DLD1 (cell line): Measurements from ENCODE around the gene CDK4.

Experiments
- in situ Hi-C: cut with HindIII; loops from 2 replicates; pipeline ENCODE4 v1.10.0; 2017; ENCODE audit warnings: low sequenced_read_pairs

CDK4 gene

DNA sequence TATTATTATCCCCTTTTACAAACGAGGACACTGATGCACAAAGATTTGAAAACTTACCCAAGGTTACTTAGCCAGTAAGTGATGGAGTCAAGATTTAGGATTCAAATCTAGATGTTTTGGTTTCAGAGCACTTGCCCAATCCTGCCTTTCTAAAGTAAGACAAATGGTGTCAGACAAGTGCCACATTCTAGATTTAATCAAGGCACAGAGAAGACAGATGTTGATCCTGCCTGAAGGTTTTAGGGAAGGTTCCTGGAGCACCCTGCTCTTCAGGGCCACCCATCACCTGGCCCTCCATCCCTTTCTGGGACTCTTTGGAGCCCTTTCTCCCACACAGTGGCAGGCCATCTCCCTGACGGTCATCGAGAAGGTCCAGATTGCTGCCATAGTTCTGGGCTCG is 5.7 kb upstream of the CDK4 start:
- in situ Hi-C loops: no loop called here

DNA sequence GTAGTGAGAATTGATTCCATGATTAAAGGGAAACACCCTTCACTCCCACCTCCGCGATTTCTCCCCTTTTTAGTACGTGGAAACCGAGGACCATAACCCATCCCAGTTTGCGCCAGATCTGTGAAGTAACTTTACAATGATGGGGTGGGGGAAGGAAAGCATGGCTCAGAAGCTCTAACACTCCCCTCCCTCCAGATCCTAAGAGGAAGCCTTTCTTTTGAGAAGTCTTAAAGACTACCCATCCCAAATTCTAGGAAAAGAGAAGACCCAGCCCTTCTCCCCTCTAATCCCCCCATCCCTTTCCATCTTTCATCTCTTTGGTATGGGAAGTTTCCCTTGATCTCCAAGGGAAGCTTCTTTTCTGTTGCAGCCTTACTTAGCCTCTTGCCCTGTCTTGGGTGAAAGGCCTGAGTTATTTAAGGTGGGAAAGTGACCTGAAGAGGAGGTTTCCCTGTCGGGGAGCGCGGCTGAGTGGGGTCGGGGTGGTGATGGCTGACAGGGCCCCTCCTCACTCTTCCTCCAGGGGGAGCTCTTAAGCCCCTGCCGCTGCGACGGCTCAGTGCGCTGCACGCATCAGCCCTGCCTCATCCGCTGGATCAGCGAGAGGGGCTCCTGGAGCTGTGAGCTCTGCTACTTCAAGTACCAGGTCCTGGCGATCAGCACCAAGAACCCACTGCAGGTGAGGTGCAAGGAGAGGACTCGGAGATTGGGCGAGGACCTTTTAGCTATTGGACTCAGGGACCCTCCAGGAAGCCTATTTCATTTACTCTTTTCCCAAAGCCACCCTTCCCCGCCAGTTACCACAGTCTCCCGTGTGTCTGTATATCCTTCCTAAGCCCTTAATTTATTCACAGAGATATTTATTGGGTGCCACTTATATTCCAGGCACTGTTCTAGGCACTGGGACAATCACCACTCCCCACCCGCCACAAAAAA is 4.6 kb upstream of the CDK4 start:
- in situ Hi-C loops: no loop called here

DNA sequence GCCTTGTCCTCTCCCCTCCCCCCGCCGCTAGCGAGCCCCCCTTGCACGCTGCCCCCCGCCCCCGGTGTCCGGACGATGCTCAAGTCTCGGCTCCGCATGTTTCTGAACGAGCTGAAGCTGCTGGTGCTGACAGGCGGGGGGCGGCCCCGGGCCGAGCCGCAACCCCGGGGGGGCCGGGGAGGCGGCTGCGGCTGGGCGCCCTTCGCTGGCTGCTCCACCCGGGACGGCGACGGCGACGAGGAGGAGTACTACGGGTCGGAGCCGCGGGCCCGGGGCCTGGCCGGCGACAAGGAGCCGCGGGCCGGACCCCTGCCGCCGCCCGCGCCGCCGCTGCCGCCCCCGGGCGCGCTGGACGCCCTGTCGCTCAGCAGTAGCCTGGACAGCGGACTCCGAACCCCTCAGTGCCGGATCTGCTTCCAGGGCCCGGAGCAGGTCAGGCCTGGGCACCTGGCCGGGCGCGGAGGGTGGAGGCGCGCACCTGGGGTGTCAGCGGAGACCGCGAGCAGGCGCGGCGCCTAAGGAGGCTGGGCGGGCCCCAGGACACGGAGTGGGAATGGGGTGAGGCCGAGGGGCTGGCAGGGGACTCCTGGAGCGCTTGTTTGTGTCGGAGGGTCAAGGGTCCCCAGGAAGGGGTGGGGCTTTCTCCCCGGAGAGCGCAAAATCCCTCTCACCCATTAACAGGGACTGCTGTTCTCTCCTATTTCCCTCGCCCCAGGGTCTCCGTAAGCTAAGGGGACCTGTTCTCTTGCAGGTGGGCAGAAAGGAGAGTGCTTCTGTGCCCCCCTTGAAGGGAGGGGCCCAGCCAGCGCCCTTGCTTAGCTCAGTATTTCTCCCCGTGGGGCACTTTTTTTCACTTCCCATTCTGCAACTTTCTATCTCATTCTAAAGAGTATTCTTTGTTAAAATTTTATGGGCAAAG is 3.6 kb upstream of the CDK4 start:
- in situ Hi-C loops: no loop called here

DNA sequence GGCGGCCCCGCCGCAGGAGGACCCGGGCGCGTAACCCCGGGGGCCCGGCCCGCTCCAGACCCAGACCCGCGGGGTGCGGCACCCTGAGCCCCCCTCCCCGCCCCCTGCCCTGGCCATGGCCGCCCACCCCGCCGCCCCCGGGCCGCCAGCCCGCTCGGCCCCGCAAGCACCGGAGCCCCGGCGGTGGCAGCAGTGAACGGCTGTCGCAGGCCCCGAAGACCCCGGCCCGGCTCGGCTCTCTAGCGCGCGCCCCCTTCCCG is 3.0 kb upstream of the CDK4 start:
- in situ Hi-C loops: no loop called here

DNA sequence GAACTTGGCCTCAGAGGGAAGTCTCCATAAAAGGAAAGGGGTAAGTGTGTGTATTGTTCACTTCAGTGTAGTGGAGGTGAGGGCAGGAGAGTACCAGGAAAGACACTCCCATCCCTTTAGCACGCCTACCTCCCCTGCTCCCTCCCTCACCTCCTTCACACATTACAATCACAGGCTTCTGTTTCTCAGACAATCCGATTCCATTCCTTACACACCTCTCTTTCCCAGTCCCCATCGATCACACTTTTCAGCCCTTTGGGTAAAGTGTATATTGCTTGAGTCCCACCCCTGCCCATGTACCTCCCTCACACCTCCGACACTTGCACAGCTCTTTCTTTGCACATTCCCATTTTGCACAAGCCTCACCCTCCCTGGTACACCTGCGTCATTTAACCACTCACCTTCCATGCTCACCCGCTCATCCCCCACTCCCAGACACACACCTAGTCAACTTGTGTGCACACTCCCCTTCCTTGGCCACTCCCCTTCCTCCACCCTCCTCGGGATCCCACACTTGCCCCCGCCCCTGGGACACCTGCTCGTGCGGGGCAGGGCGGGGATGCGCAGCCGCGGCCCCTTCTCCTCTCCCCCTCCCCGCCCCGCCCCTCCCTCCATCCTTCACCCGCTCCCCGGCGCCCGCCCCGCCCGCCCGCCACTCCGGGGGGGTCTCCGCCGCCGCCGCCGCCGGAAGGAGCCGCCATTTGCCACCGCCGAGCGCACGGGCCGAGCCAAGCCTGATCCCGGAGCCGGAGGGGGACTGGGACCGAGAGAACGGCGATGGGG is 2.5 kb upstream of the CDK4 start, which contains the start of gene MARCHF9:
TSS of gene MARCHF9 (plus strand) at position 693 of the 783 bp plus-strand sequence. CDS start 426 bp downstream, outside the sequence.
- in situ Hi-C loops: no loop called here

DNA sequence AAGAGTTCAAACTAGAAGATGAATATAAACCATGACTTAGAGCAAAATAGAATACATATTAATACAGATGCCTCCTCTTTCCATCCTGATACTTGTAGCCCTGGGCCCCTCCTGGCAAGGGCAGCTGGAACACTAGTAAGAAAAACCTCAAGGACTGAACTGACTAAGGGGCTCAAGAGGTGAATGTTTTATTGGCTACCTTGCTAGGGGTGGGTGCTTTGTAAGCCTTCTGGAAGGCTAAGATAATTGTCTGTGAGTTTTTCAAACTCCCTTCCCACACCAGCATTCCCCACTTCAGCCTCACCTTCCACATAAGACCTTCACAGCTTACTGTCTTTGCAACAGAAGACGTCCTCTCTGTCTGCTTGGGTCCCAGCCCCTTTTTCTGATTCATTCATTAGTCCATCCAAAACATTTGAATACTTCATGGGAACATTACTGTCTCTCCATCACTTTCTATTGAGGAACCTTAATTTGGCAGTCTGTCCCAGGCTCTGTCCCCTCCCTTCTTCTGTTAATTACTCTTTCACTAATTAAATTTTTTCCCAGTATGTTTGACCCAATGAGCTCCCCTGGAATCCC is 1.7 kb upstream of the CDK4 start:
- in situ Hi-C loops: no loop called here

DNA sequence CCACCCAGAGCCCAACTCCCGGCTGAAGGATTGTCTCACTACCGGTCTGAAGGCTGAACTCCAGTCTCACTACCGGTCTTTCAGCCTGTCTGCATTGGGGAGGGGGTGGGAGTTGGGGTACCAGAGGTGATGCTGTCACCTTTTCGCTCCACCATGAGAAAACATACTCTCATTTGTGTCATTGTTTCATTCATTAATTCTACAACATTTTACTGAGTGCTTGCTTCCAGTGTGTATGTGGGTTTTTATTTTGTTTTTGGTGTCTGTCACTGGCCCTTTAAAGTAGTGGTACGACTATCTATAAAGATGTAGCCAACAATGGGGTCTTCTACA is 524 bp upstream of the CDK4 start:
- in situ Hi-C loops: no loop called here

DNA sequence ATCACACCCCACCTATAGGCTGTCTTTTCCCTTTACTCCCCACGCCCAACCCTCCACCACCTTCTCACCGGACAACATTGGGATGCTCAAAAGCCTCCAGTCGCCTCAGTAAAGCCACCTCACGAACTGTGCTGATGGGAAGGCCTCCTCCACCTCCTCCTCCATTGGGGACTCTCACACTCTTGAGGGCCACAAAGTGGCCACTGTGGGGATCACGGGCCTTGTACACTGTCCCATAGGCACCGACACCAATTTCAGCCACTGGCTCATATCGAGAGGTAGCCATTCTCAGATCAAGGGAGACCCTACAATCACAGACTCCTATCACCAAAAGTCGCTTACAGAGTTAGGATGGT is 700 bp downstream of the CDK4 start:
- in situ Hi-C loops: no loop called here

DNA sequence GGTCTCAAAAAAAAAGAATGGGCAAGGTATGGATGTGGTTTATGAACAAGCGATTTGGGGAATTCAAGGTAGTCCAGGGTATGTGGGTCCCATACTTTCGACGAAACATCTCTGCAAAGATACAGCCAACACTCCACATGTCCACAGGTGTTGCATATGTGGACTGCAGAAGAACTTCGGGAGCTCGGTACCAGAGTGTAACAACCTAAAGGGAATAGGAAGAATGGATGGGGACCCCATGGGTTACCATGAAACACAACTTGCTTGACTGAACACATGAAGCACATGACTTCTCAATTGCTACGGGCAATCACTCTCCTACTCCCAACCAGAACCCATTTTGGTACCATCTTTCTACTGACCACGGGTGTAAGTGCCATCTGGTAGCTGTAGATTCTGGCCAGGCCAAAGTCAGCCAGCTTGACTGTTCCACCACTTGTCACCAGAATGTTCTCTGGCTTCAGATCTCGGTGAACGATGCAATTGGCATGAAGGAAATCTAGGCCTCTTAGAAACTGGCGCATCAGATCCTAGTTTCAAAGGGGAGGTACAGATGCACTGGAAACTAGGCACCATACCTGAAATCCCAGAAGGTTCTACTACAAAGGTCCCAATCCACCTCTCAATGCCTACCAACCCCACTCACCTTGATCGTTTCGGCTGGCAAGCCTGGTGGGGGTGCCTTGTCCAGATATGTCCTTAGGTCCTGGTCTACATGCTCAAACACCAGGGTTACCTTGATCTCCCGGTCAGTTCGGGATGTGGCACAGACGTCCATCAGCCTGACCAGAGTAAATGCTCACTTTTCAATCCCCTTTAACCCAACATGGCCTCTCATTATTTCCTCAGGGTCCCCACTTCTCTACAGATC is 1.3 kb downstream of the CDK4 start:
- in situ Hi-C loops: no loop called here

DNA sequence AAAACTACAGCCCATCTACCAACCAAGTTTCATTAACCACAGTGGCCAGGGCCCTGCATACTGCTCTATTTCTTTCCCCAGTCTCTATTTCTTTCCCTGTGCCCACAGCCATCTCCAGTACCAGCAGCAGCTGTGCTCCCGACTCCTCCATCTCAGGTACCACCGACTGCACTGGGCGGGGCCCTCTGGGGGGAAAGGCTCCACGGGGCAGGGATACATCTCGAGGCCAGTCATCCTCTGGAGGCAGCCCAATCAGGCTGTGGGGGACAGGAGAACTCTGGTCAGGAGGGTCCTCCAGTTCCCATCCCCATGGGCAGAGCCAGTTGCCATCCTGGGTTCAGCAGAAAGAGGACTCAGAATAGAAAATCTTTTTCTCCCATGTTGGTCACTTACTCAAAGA is 3.0 kb downstream of the CDK4 start:
- in situ Hi-C loops: no loop called here

DNA sequence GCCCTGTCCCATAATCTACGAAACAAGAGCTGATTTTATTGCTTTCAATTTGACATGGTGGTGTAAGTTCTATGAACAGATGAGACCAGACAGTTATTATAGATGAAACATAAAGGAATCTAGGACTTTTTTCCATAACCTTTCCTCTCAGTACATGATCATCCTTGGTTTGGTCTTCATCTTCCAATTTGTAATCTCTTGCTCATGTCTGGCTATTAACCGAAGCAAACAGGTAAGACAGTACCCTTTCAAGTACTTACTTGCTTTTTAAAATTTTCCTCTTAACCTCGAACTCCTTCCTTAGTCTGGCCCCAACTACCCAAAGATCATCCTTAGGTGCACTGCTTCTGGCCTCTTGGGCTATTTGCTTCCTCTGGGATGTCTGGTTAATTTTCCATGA is 6.1 kb downstream of the CDK4 start:
- in situ Hi-C loops: no loop called here

DNA sequence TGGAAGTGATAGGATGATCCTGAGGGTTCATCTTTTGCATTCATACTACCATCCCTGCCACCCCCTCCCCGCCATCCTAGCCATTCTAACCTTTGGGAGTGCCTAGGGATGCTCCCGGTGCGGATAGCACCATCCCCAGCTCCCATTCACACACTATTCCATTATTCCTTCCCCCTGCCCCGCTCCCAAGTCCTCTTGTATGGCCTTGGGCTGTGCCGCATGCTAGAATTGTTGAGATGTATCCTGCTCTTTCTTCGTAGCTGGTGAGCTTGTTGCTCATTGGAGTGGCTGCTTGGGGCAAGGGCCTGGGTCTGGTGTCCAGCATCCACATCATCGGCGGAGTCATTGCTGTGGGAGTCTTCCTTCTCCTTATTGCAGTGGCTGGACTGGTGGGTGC is 6.6 kb downstream of the CDK4 start:
- in situ Hi-C loops: no loop called here

DNA sequence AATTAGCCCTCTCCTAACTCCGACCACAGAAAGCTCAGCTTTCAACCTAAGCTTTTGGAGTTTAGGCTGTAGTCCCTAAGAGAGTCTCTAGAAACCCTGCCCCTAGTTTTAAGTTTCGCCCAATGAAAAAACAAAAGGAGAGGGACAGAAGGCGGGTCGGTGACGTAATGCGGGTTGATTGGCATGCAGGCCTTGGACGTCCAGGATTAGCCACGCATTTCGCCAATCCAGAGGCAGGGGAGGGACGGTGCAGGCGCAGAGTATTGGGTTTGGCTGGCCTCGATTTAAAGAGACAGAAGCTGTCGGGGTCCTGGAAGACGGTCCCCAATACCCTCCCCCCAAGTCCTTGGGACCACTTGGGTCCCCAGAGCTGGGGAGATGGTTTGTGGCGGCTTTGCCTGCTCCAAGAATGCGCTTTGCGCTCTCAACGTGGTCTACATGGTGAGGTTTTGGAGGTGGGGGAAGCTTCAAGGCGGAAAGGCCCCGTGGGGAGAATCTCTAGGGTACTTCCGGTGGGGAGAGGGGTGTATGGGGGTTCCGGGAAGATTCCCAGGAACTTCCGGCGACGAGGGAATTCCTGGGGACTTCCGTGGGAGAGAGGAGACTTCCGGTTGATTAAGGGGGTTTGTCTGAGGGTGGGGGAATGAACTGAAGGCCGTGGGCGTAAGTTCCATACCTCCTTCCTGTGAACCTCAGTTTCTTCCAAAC is 7.2 kb downstream of the CDK4 start, which contains the start of gene TSPAN31:
TSS of gene TSPAN31 (plus strand) at position 263 of the 708 bp plus-strand sequence. CDS start at position 379, 116 bp downstream.
- in situ Hi-C loops: no loop called here

DNA sequence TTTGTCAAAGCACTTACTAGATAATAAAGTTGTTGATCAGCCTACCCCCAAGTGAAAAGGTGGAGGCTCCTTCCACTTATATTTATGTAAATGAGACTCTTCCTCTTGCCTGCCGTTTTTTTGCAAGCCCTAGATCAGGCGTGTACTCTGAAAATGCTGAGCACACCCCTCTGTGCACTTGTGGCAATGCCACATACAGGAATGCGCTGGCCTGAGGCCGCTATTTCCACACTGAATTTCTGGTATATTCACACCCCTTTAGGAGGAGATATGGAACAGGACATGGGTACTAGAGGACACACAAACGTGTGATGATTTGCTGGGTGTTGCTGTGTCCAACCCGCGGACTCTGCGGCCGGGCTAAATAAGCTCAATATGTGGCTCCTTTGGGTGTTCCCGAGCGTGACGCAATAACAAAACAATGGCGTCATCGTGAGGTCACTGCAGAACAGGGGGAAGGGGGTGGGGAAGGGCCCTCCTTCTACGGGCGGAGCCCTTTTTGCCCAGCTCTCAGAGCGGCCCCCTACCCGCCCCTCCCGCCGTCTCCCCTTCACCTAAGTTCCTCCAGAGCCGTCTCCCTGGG is 7.8 kb downstream of the CDK4 start:
- in situ Hi-C loops: no loop called here

DNA sequence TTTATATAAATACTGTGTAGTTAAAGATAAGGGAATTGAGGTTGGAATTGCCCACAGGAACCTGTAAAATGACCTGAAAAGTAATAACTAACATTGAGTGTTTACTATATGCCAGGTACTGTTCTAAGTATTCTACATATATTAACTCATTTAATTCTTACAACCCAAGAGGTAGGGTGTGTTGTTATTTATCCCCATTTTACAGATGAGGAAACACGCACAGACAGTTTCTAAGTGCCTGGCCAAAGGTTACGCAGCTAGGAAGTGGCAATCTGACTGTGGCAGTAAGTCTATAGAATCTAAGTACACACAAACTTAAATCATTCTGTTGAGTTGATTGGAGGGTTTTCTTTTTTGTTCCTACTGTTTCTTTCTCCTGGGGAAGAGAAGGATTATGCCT is 8.3 kb downstream of the CDK4 start:
- in situ Hi-C loops: no loop called here

DNA sequence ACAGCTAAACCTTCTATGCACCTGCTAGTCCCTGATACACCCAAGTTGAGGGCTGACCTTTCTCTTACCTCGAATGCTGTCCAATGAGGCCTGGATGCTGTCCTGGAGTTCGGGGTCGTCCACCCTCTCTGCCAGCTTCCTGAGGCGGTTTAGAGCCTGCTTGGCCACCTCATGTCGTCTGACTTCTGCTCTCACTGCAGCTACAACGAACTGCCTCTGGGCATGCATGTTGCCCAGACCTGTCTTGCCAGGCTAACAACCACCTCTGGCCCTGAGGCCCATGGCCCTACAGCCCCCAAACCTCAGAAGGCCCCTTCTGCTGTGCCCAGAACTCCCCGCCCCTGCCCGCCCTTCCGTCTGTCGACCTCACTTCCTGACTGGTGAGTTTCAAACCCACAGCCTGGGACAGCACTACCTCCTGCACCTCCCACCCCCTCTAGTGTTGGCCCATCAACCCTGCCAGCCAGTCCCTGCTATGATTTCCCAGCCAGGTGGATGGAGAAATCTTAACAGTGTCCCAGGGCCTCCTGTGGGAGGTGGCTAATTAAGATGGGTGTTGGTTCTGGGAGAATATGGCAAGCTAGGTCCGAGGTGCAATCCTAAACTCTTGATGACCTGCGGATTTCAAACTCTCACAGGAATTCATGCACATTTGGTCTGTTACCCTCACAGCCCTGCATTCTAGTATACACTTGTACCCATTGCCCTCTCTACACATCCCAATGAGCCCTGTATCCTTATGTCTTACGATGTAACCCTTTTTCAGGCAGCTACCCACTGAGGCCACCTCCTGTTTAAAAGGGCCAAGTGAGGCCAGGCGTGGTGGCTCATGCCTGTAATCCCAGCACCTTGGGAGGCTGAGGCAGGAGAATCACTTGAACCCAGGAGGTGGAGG is 10.0 kb downstream of the CDK4 start:
- in situ Hi-C loops: no loop called here

DNA sequence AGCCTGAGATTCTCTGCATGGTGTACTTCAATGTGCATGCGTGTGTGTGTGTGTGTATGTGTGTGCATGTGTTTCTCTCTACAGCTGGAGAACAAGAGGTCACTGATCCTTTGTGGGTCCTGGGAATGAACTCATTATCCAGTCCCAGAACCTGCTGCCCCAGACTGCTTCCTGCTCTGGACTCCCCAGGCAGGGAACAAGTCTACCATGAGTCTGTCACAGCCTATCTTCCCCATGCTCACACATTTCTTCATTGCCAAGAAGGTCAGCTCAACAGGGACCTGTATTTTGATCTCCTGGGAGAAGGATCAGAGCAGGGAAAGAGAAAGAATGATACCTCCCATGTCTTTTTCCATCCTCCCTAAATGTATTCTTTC is 10.7 kb downstream of the CDK4 start:
- in situ Hi-C loops: no loop called here
